SJCRH30 (cell line): Measurements from ENCODE around the gene PPP2R2C. TPM values are rescaled to one million over a fixed set of nuclear protein-coding genes. Genes with fewer than 3 reads are reported as not detected.

Source experiments
- DNase-seq, 2 experiments: peaks; one replicate each; pipeline ENCODE4 v3.0.0-alpha.2; 2015 to 2020
- H3K27ac ChIP-seq: fragments of 250-450 bp; sonication (Bioruptor Pico); 2 replicates; pipeline ENCODE4 v1.5.1; 2020; ENCODE audit warnings: mild to moderate bottlenecking, moderate library complexity
- H3K27me3 ChIP-seq: fragments of 250-450 bp; sonication (Bioruptor Pico); 2 replicates; pipeline ENCODE4 v1.5.1; 2020; ENCODE audit warnings: mild to moderate bottlenecking, moderate library complexity
- H3K36me3 ChIP-seq: fragments of 250-450 bp; sonication (Bioruptor Pico); 2 replicates; pipeline ENCODE4 v1.5.1; 2020; ENCODE audit warnings: mild to moderate bottlenecking, moderate library complexity
- H3K4me1 ChIP-seq: fragments of 250-450 bp; sonication (Bioruptor Pico); 2 replicates; pipeline ENCODE4 v1.5.1; 2020; ENCODE audit warnings: mild to moderate bottlenecking, moderate library complexity
- H3K4me3 ChIP-seq: fragments of 250-450 bp; sonication (Bioruptor Pico); 2 replicates; pipeline ENCODE4 v1.5.1; 2020; ENCODE audit warnings: mild to moderate bottlenecking, moderate library complexity
- H3K9me3 ChIP-seq: fragments of 250-450 bp; sonication (Bioruptor Pico); replicated peaks from 2 replicates; pipeline ENCODE4 v1.5.1; 2020; ENCODE audit warnings: mild to moderate bottlenecking, moderate library complexity
- total RNA-seq: library from RNA; depleted of rRNA; stranded (reverse); fragments of >200 nt; shearing (Covaris generic); gene quantifications from 2 replicates; pipeline ENCODE4 v1.2.3, GENCODE V29; 2014

PPP2R2C gene
- total RNA-seq, 1 experiment from 2014 or later, result not detected

- H3K9me3 ChIP-seq, result no peaks in the 10 kb centered on the region; the same call in 1 of the 2 replicates
- H3K36me3 ChIP-seq, result no peaks in the 10 kb centered on the region
- no peak for DNase-seq
- H3K4me3 ChIP-seq, result no peak overlapping the region
- H3K27me3 ChIP-seq, result peaks cover 11% of the 10 kb centered on the region; the same call in 1 of the 2 replicates
- no peak overlapping the region for H3K27ac ChIP-seq
- H3K4me1 ChIP-seq, result no peaks in the 10 kb centered on the region
Measured at GRCh38 chr4:6328526-6328925, 143.9 kb downstream of the PPP2R2C start.

GRCh38 chr4:6327220-6327917 lies 145.0 kb downstream of the PPP2R2C start:
- DNase-seq, result peak; percentile 71 to 86
- Histone ChIP-seq H3K36me3 (no peaks in the 10 kb centered on the region), H3K9me3 (no peaks in the 10 kb centered on the region; the same call in 1 of the 2 replicates), H3K4me3 (no peak overlapping the region), H3K4me1 (no peaks in the 10 kb centered on the region), H3K27ac (no peak overlapping the region), H3K27me3 (peaks cover 11% of the 10 kb centered on the region; the same call in 1 of the 2 replicates)

GRCh38 chr4:6326312-6327060 lies 145.9 kb downstream of the PPP2R2C start:
- no peaks in the 10 kb centered on the region; the same call in 1 of the 2 replicates for H3K9me3 ChIP-seq
- no peaks in the 10 kb centered on the region for H3K4me1 ChIP-seq
- peaks cover 11% of the 10 kb centered on the region; the same call in 1 of the 2 replicates for H3K27me3 ChIP-seq
- no peak overlapping the region for H3K27ac ChIP-seq
- no peak overlapping the region for H3K4me3 ChIP-seq
- no peaks in the 10 kb centered on the region for H3K36me3 ChIP-seq
- DNase-seq, result no peak

GRCh38 chr4:6325788-6326290 lies 146.6 kb downstream of the PPP2R2C start:
- Histone ChIP-seq H3K36me3 (no peaks in the 10 kb centered on the region), H3K27me3 (peaks cover 12% of the 10 kb centered on the region; the same call in 1 of the 2 replicates), H3K4me3 (no peak overlapping the region), H3K9me3 (no peaks in the 10 kb centered on the region), H3K4me1 (no peaks in the 10 kb centered on the region), H3K27ac (no peak overlapping the region)
- DNase-seq, result no peak

- peaks cover 13% of the 10 kb centered on the region; the same call in 1 of the 2 replicates for H3K27me3 ChIP-seq
- H3K27ac ChIP-seq, result no peak overlapping the region
- DNase-seq, result no peak
- no peaks in the 10 kb centered on the region for H3K36me3 ChIP-seq
- H3K4me1 ChIP-seq, result no peaks in the 10 kb centered on the region
- no peaks in the 10 kb centered on the region for H3K9me3 ChIP-seq
- no peak overlapping the region for H3K4me3 ChIP-seq
Measured at GRCh38 chr4:6324999-6325787, 147.2 kb downstream of the PPP2R2C start.

- Histone ChIP-seq H3K4me1 (no peaks in the 10 kb centered on the region), H3K9me3 (no peaks in the 10 kb centered on the region), H3K27ac (no peak overlapping the region), H3K27me3 (peaks cover 13% of the 10 kb centered on the region; the same call in 1 of the 2 replicates), H3K36me3 (no peaks in the 10 kb centered on the region), H3K4me3 (no peak overlapping the region)
- DNase-seq, result peak; percentile 28 to 41
Measured at GRCh38 chr4:6324461-6324998, 147.9 kb downstream of the PPP2R2C start.

- H3K36me3 ChIP-seq, result no peaks in the 10 kb centered on the region
- no peak overlapping the region for H3K27ac ChIP-seq
- H3K4me1 ChIP-seq, result no peaks in the 10 kb centered on the region
- no peak for DNase-seq
- H3K27me3 ChIP-seq, result peaks cover 13% of the 10 kb centered on the region; the same call in 1 of the 2 replicates
- no peak overlapping the region for H3K4me3 ChIP-seq
- no peaks in the 10 kb centered on the region for H3K9me3 ChIP-seq
Measured at GRCh38 chr4:6322761-6323566, 149.4 kb downstream of the PPP2R2C start.

GRCh38 chr4:6322067-6322760 lies 150.2 kb downstream of the PPP2R2C start:
- DNase-seq, result no peak
- H3K9me3 ChIP-seq, result no peaks in the 10 kb centered on the region

GRCh38 chr4:6321361-6321760 lies 151.1 kb downstream of the PPP2R2C start:
- H3K27ac ChIP-seq, result no peak overlapping the region
- no peaks in the 10 kb centered on the region for H3K9me3 ChIP-seq
- H3K27me3 ChIP-seq, result peaks cover 8% of the 10 kb centered on the region; the same call in 1 of the 2 replicates
- no peak overlapping the region for H3K4me3 ChIP-seq
- H3K36me3 ChIP-seq, result no peaks in the 10 kb centered on the region
- no peaks in the 10 kb centered on the region for H3K4me1 ChIP-seq
- no peak for DNase-seq

More at GRCh38 chr4:6322067-6322760, 150.2 kb downstream of the PPP2R2C start:
- Histone ChIP-seq H3K36me3 (no peaks in the 10 kb centered on the region), H3K27ac (no peak overlapping the region), H3K4me3 (no peak overlapping the region), H3K27me3 (peaks cover 7% of the 10 kb centered on the region; the same call in 1 of the 2 replicates), H3K4me1 (no peaks in the 10 kb centered on the region)

- Histone ChIP-seq H3K36me3 (no peaks in the 10 kb centered on the region), H3K9me3 (no peaks in the 10 kb centered on the region), H3K27me3 (peaks cover 13% of the 10 kb centered on the region), H3K4me3 (no peak overlapping the region), H3K27ac (no peak overlapping the region), H3K4me1 (no peaks in the 10 kb centered on the region)
- no peak for DNase-seq
Measured at GRCh38 chr4:6320663-6321062, 151.8 kb downstream of the PPP2R2C start.

GRCh38 chr4:6319530-6320150 lies 152.8 kb downstream of the PPP2R2C start:
- Histone ChIP-seq H3K36me3 (no peaks in the 10 kb centered on the region), H3K27ac (no peak overlapping the region), H3K4me3 (no peak overlapping the region), H3K4me1 (no peaks in the 10 kb centered on the region), H3K9me3 (no peaks in the 10 kb centered on the region), H3K27me3 (peaks cover 13% of the 10 kb centered on the region)
- no peak for DNase-seq

GRCh38 chr4:6318206-6318605 lies 154.2 kb downstream of the PPP2R2C start:
- peaks cover 13% of the 10 kb centered on the region for H3K27me3 ChIP-seq
- H3K36me3 ChIP-seq, result no peaks in the 10 kb centered on the region
- H3K27ac ChIP-seq, result no peak overlapping the region
- H3K9me3 ChIP-seq, result no peaks in the 10 kb centered on the region
- H3K4me3 ChIP-seq, result no peak overlapping the region
- DNase-seq, result no peak
- H3K4me1 ChIP-seq, result no peaks in the 10 kb centered on the region
